ENCODE results near the gene ACOT7. TPM values are rescaled to one million over a fixed set of nuclear protein-coding genes. Genes with fewer than 3 reads are reported as not detected.

The ACOT7 gene
- total and polyA plus RNA-seq, 11 donors: 5.7 to 38.9 (median 12.6) TPM

- WGBS, 4 donors: 15 to 31% (median 19%) methylated on average over 13 of the region's 13 CpGs
- no peaks in the 10 kb centered on the region for H3K27me3 ChIP-seq
- peak; percentile 29 to 83 (median 71) for ATAC-seq
- H3K9me3 ChIP-seq: no peaks in the 10 kb centered on the region
- peaks cover 6 to 36% (median 30%) of the 10 kb centered on the region in 12 donors for H3K4me1 ChIP-seq
- peak overlapping the region; percentile 52 to 89 (median 76) for H3K27ac ChIP-seq
- intact Hi-C loops (cut with DNase I): loop anchor here in 7 of 10 donors (2.0 to 5.0 kb wide), 5 partner anchors 33 to 78 kb away; partner anchors contain the start of gene ACOT7 (in 1 of the 7)
- DNase-seq: peak; percentile 51 to 75 (median 66)
- TF ChIP-seq POLR2A (IDR thresholded peaks at IDR 0.05): no peak
- no peak for TF ChIP-seq CTCF (IDR thresholded peaks at IDR 0.05)
- H3K36me3 ChIP-seq: no peaks in the 10 kb centered on the region
- peak overlapping the region in 4 of 12 donors; percentile 4 to 26 (median 13) for H3K4me3 ChIP-seq
These were observed 34.1 kb downstream of the ACOT7 start for GRCh38 chr1:6359216-6360116.

- no peak for TF ChIP-seq CTCF (IDR thresholded peaks at IDR 0.05)
- DNase-seq (peak in 2 of 5 donors; percentile 18 to 27), ATAC-seq (peak in 1 of 4 donors; percentile 49)
- 42 to 68% (median 47%) methylated on average over 9 to 10 of the region's 10 CpGs for WGBS, 4 donors
- peak overlapping the region; percentile 52 to 89 (median 76) for H3K27ac ChIP-seq
- intact Hi-C loops (cut with DNase I): loop anchor here in 2 of 10 donors (2.0 to 5.0 kb wide), 2 partner anchors 34 to 50 kb away; partner anchors contain the start of gene ACOT7 (in 1 of the 2)
- no peaks in the 10 kb centered on the region for H3K27me3 ChIP-seq
- peaks cover 6 to 43% (median 37%) of the 10 kb centered on the region in 12 donors for H3K4me1 ChIP-seq
- H3K9me3 ChIP-seq: no peaks in the 10 kb centered on the region
- H3K4me3 ChIP-seq: peak overlapping the region in 2 of 12 donors; percentile 4 to 16
- no peaks in the 10 kb centered on the region for H3K36me3 ChIP-seq
These were observed 34.8 kb downstream of the ACOT7 start for GRCh38 chr1:6358757-6359201.

- Histone ChIP-seq H3K27me3 (no peaks in the 10 kb centered on the region), H3K36me3 (no peaks in the 10 kb centered on the region), H3K9me3 (no peaks in the 10 kb centered on the region), H3K4me3 (no peak overlapping the region), H3K4me1 (peaks cover 6 to 45% (median 38%) of the 10 kb centered on the region in 12 donors), H3K27ac (peak overlapping the region in 8 of 12 donors; percentile 7 to 87 (median 78))
- DNase-seq (peak in 1 of 5 donors; percentile 26), ATAC-seq (no peak)
- WGBS, 4 donors: 81 to 88% (median 83%) methylated on average over 10 of the region's 10 CpGs
- intact Hi-C loops (cut with DNase I): loop anchor here in 2 of 10 donors (2.0 to 5.0 kb wide), 2 partner anchors 34 to 51 kb away; partner anchors contain the start of gene ACOT7 (in 1 of the 2)
- TF ChIP-seq POLR2A (IDR thresholded peaks at IDR 0.05): no peak
- no peak for TF ChIP-seq CTCF (IDR thresholded peaks at IDR 0.05)
These were observed 35.4 kb downstream of the ACOT7 start for GRCh38 chr1:6358144-6358624.
